GM23248 (cell line): ENCODE measurements around the gene DGKI.

ENCODE experiments used
- EZH2 ChIP-seq: fragments of 200-600 bp; sonication (generic); IDR thresholded peaks from 2 replicates; pipeline ENCODE4 v1.6.1; 2018; ENCODE audit warnings: antibody characterized with exemption, mild to moderate bottlenecking; ENCODE audit not compliant: insufficient read depth, poor library complexity, severe bottlenecking
- EZH2phosphoT487 ChIP-seq: fragments of 200-600 bp; sonication (generic); IDR thresholded peaks from 2 replicates; pipeline ENCODE4 v1.6.1; 2018; ENCODE audit warnings: antibody characterized with exemption, moderate library complexity, mild to moderate bottlenecking, low read depth; ENCODE audit not compliant: insufficient read depth

DNA sequence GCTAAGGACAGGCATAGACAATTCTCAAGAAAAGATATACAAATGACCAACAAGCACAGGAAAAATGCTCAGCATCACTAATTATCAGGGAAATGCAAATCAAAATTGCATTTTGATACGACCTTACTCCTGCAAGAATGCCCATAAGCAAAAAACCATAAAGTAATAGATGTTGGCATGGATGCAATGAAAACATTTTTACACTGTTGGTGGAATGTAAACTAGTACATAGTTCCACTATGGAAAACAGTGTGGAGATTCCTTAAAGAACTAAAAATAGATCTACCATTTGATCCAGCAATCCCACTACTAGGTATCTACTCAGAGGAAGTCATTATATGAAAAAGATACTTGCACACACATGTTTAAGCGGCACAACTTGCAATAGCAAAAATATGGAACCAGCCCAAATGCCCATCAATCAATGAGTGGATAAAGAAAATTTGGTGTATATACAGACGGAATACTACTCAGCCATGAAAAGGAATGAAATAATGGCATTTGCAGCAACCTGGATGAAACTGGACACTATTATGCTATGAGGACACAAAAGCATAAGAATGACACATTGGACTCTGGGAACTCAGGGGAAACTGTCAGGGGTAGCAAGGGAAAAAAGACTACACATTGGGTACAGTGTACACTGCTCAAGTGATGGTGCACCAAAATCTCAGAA is 59.3 kb downstream of the DGKI start:
- TF ChIP-seq EZH2 (no peak), EZH2phosphoT487 (no peak)
